Type B pancreatic cell (in vitro differentiated cells): ENCODE data around the gene WFIKKN2. TPM values are rescaled to one million over a fixed set of nuclear protein-coding genes. Genes with fewer than 3 reads are reported as not detected.

Experiments used
- DNase-seq: peaks from one replicate; pipeline ENCODE4 v3.0.0; 2021; ENCODE audit warnings: mixed read lengths; ENCODE audit not compliant: unreplicated experiment; ENCODE audit errors: extremely low spot score
- H3K27ac Mint-ChIP-seq: 2 replicates; pipeline ENCODE4 v1.8.0; 2021; ENCODE audit warnings: mild to moderate bottlenecking, mixed read lengths
- H3K27me3 Mint-ChIP-seq: 2 replicates; pipeline ENCODE4 v1.8.0; 2021; ENCODE audit warnings: mixed read lengths
- H3K36me3 Mint-ChIP-seq: 2 replicates; pipeline ENCODE4 v1.8.0; 2021; ENCODE audit warnings: mixed read lengths
- H3K4me1 Mint-ChIP-seq: one replicate; pipeline ENCODE4 v1.8.0; 2021; ENCODE audit warnings: mixed read lengths; ENCODE audit not compliant: unreplicated experiment
- H3K4me3 Mint-ChIP-seq: 2 replicates; pipeline ENCODE4 v1.8.0; 2021; ENCODE audit warnings: mild to moderate bottlenecking, mixed read lengths
- H3K9me3 Mint-ChIP-seq: 2 replicates; pipeline ENCODE4 v1.8.0; 2021; ENCODE audit warnings: mixed read lengths
- total RNA-seq: library from RNA; stranded (reverse); gene quantifications from 2 replicates; pipeline ENCODE4 v1.2.1, GENCODE V29; 2021; ENCODE audit warnings: low replicate concordance
- TF ChIP-seq, protein P1 (sequence below): fragments of 200-600 bp; sonication (generic); conservative IDR thresholded peaks from 2 replicates; pipeline ENCODE4 v1.5.0; 2021; ENCODE audit warnings: antibody characterized with exemption, mild to moderate bottlenecking

Gene WFIKKN2
- total RNA-seq, 1 donor from 2014 or later = 1.7 TPM

DNA sequence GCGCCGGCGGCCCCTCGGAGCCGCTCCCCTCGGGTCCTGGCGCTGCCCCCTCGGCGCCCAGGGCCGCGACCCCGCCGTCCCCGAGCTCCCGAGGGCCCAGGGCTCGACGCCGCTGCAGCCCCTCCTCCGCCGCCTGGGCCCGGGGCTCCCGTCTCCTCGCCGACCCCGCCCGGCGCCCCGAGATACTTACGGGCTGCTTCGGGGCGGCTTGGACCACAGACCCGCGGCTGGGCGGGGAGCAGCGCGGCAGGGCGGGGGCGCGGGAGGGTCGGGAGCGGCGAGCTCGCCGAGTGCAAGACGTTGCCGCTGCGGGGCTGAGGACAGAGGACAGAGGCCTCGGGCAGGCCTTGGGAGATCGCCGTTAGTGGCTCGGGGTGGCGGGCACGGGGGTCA is 30.5 kb downstream of the WFIKKN2 start:
- peak overlapping the region; percentile 96 for H3K4me3 Mint-ChIP-seq
- H3K27ac Mint-ChIP-seq = peak overlapping the region; percentile 99
- TF ChIP-seq, protein P1, sequence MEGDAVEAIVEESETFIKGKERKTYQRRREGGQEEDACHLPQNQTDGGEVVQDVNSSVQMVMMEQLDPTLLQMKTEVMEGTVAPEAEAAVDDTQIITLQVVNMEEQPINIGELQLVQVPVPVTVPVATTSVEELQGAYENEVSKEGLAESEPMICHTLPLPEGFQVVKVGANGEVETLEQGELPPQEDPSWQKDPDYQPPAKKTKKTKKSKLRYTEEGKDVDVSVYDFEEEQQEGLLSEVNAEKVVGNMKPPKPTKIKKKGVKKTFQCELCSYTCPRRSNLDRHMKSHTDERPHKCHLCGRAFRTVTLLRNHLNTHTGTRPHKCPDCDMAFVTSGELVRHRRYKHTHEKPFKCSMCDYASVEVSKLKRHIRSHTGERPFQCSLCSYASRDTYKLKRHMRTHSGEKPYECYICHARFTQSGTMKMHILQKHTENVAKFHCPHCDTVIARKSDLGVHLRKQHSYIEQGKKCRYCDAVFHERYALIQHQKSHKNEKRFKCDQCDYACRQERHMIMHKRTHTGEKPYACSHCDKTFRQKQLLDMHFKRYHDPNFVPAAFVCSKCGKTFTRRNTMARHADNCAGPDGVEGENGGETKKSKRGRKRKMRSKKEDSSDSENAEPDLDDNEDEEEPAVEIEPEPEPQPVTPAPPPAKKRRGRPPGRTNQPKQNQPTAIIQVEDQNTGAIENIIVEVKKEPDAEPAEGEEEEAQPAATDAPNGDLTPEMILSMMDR = no peak
- DNase-seq = no peak
- no peaks in the 10 kb centered on the region for H3K9me3 Mint-ChIP-seq
- peaks cover 20% of the 10 kb centered on the region for H3K36me3 Mint-ChIP-seq
- peaks cover 3% of the 10 kb centered on the region for H3K27me3 Mint-ChIP-seq
- peaks cover 40% of the 10 kb centered on the region for H3K4me1 Mint-ChIP-seq

DNA sequence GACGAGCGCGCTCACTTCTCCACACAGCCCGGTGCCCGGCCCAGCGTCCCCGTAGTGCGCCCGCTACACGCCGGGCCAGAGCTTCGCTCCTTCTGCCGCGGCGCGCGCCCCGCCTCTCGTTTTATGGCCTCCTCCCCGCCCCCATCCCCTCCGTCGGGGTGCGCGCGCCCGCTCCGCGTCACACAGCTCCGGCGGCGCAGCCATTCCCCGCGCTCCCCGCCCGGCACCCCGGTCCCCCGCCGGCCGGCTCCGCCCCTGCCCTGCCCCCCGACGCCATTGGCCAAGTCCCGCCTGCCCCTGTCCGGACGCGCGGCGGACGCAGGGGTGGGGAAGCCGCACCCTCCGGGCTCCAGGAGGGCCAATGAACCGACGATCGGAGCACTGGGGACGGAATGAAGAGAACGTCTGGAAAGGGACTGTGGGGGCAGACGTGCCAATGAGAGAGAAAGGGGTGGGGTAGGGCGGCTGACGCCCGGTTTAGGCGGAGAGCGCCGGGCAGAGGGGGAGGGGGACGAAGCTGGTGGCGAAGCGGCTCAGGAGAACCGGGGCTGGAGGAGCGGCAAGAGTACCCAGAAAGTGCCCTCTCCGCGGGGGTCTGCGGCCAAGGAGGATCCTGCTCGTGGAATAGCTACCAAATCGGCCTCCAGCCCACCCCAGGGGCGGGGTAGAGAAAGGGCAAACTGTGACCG is 31.0 kb downstream of the WFIKKN2 start, which contains the start of gene TOB1:
TSS of gene TOB1 (minus strand) at position 94 of the 689 bp plus-strand sequence. CDS start 2,337 bp downstream, outside the sequence.
- peak; percentile 98 for DNase-seq
- Mint-ChIP-seq H3K9me3 (no peaks in the 10 kb centered on the region), H3K36me3 (peaks cover 19% of the 10 kb centered on the region), H3K4me3 (peak within 1 kb of the TSS; percentile 99), H3K4me1 (peaks cover 37% of the 10 kb centered on the region), H3K27ac (peak within 1 kb of the TSS; percentile 99), H3K27me3 (peaks cover 3% of the 10 kb centered on the region)
- TF ChIP-seq, protein P1 = no peak

DNA sequence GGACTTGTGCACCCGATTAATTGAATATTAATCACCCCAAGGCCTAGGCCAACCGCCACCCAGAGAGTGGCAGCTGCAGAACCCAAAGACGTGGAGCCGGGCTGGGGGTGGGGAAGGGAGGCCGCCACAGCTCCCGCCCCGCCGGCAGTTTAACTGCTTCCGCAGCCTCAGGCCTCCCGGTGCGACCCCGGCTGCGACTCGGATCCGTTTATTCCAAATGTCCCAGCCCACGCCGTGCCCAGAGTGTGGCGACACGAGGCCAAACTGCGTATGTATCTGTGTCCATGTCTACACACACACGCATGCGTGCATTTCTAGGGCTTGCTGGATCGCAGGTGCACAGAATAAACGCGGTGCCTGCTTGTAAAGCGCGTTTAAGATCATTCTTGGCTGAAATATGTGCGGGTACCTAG is 31.6 kb downstream of the WFIKKN2 start:
- H3K9me3 Mint-ChIP-seq = no peaks in the 10 kb centered on the region
- no peak for DNase-seq
- TF ChIP-seq, protein P1 = no peak
- H3K4me1 Mint-ChIP-seq = peaks cover 32% of the 10 kb centered on the region
- peaks cover 3% of the 10 kb centered on the region for H3K27me3 Mint-ChIP-seq
- peak overlapping the region; percentile 96 for H3K4me3 Mint-ChIP-seq
- peak overlapping the region; percentile 99 for H3K27ac Mint-ChIP-seq
- H3K36me3 Mint-ChIP-seq = peaks cover 13% of the 10 kb centered on the region

DNA sequence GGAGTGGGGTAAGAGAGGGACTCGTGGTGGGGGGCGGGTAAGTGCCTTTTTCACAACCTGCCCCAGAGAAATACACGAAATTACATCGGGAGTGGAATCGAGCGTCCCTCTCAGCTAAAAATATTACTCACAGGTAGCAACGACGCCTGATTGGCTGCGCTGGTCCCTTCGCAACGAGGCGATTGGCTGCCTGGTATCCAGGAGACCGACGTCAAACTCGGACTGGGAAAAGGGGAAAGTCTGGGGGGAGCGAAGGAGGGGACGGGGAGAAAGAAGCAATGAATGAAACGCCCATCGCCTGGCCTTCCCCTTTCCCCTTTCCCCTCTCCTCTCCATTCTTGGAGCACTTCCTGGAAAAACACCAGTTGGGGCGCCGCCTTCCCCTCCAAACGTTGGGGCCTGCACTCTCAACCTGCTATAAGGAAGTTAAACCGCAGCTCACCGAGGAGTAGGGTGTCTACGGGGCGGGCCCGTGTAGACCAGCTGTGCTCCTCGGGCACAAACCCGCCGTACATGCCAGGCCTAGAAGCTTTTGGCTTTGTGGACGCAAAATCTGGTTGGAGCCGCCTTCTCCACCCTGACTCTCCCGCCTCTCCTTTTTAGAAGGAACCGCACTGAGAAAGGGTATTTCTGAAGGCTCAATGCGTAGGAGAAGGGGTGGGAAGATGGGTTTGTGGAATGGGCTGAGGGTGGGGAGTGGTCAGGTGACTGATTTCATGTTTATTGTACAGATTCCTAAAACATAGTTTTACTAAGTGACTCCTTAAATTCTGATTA is 32.2 kb downstream of the WFIKKN2 start:
- peaks cover 3% of the 10 kb centered on the region for H3K27me3 Mint-ChIP-seq
- no peaks in the 10 kb centered on the region for H3K9me3 Mint-ChIP-seq
- TF ChIP-seq, protein P1 = no peak
- peak; percentile 88 for DNase-seq
- H3K4me1 Mint-ChIP-seq = peaks cover 30% of the 10 kb centered on the region
- peak overlapping the region; percentile 96 for H3K4me3 Mint-ChIP-seq
- peak overlapping the region; percentile 99 for H3K27ac Mint-ChIP-seq
- H3K36me3 Mint-ChIP-seq = peaks cover 13% of the 10 kb centered on the region

DNA sequence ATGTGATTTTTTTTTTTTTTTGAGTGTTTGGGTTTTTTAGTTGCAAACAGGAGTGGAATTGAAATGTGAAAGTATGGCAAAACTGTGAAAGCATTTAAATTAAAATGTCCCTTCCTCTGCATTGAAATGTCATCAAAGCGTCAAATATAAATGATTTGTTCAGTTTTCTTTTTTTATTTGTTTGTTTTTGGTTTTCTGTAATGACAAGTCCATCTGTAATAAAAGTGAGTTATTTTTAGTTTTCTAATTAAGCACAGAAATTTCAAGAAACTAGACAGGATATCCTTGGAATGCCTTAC is 32.7 kb downstream of the WFIKKN2 start:
- no peaks in the 10 kb centered on the region for H3K9me3 Mint-ChIP-seq
- TF ChIP-seq, protein P1 = no peak
- peak overlapping the region; percentile 96 for H3K4me3 Mint-ChIP-seq
- H3K36me3 Mint-ChIP-seq = peaks cover 10% of the 10 kb centered on the region
- H3K4me1 Mint-ChIP-seq = peaks cover 27% of the 10 kb centered on the region
- no peak for DNase-seq
- H3K27ac Mint-ChIP-seq = peak overlapping the region; percentile 99
- H3K27me3 Mint-ChIP-seq = peaks cover 3% of the 10 kb centered on the region
